Measurements from ENCODE around the gene RNF182.
"Not testable (repeated sequence)": the region's sequence is repeated elsewhere in the genome, so short reads cannot be mapped to it uniquely, and the experiment has no call there.

Gene RNF182

GRCh38 chr6:13965582-13966127, 40.9 kb downstream of the RNF182 start:
- no peak for DNase-seq (ENCODE audit: low read depth in 2 of 2)

GRCh38 chr6:13971303-13971702, 46.6 kb downstream of the RNF182 start:
- DNase-seq (ENCODE audit: low read depth in 2 of 2): no peak

- not testable (repeated sequence) for DNase-seq (ENCODE audit: low read depth in 2 of 2)
Measured at GRCh38 chr6:13972602-13973001, 47.9 kb downstream of the RNF182 start.

- not testable (repeated sequence) for DNase-seq (ENCODE audit: low read depth in 2 of 2)
Measured at GRCh38 chr6:13973422-13973821, 48.7 kb downstream of the RNF182 start.

- no peak for DNase-seq (ENCODE audit: low read depth in 2 of 2)
Measured at GRCh38 chr6:13978102-13978640, 53.4 kb downstream of the RNF182 start.

GRCh38 chr6:13978787-13979186, 54.0 kb downstream of the RNF182 start:
- DNase-seq (ENCODE audit: low read depth in 2 of 2): no peak

GRCh38 chr6:13979284-13980171, 54.8 kb downstream of the RNF182 start:
- no peak for DNase-seq (ENCODE audit: low read depth in 2 of 2)

- DNase-seq (ENCODE audit: low read depth in 2 of 2): no peak
Measured at GRCh38 chr6:13980534-13980933, 55.8 kb downstream of the RNF182 start.

GRCh38 chr6:13985663-13986325, 61.0 kb downstream of the RNF182 start:
- DNase-seq (ENCODE audit: low read depth in 2 of 2): no peak

GRCh38 chr6:13986700-13987399, 62.1 kb downstream of the RNF182 start:
- DNase-seq (ENCODE audit: low read depth in 2 of 2): no peak

- no peak for DNase-seq (ENCODE audit: low read depth in 2 of 2)
Measured at GRCh38 chr6:13987400-13987865, 62.7 kb downstream of the RNF182 start.

GRCh38 chr6:13988049-13988738, 63.4 kb downstream of the RNF182 start:
- no peak for DNase-seq (ENCODE audit: low read depth in 2 of 2)

GRCh38 chr6:13988908-13989307, 64.2 kb downstream of the RNF182 start:
- no peak for DNase-seq (ENCODE audit: low read depth in 2 of 2)

GRCh38 chr6:13989496-13990144, 64.9 kb downstream of the RNF182 start:
- DNase-seq (ENCODE audit: low read depth in 2 of 2): no peak

- no peak for DNase-seq (ENCODE audit: low read depth in 2 of 2)
Measured at GRCh38 chr6:13990796-13991195, 66.0 kb downstream of the RNF182 start.

GRCh38 chr6:13991393-13991792, 66.6 kb downstream of the RNF182 start:
- DNase-seq (ENCODE audit: low read depth in 2 of 2): no peak

GRCh38 chr6:13992417-13993055, 67.8 kb downstream of the RNF182 start:
- no peak for DNase-seq (ENCODE audit: low read depth in 2 of 2)

GRCh38 chr6:13993416-13993815, 68.7 kb downstream of the RNF182 start:
- DNase-seq (ENCODE audit: low read depth in 2 of 2): no peak

- DNase-seq (ENCODE audit: low read depth in 2 of 2): no peak
Measured at GRCh38 chr6:13998356-13998755, 73.6 kb downstream of the RNF182 start.

GRCh38 chr6:14000901-14001300, 76.1 kb downstream of the RNF182 start:
- DNase-seq (ENCODE audit: low read depth in 2 of 2): no peak

All from stimulated activated CD8-positive, alpha-beta memory T cell treated with anti-CD3 and anti-CD28 coated beads, Interleukin-2, amount 100 ng/mL, for 48 hours (primary cell).